Amniotic epithelial cell (primary cell): Measurements from ENCODE around the gene KCNIP4.
"Not testable (repeated sequence)": the region's sequence is repeated elsewhere in the genome, so short reads cannot be mapped to it uniquely, and the experiment has no call there.

Experiments used
- DNase-seq: peaks from one replicate; pipeline ENCODE4 v3.0.0-alpha.2; 2010; ENCODE audit warnings: low read depth

The KCNIP4 gene

GRCh38 chr4:21366312-21366711 lies 582.3 kb downstream of the KCNIP4 start:
- no peak for DNase-seq

DNA sequence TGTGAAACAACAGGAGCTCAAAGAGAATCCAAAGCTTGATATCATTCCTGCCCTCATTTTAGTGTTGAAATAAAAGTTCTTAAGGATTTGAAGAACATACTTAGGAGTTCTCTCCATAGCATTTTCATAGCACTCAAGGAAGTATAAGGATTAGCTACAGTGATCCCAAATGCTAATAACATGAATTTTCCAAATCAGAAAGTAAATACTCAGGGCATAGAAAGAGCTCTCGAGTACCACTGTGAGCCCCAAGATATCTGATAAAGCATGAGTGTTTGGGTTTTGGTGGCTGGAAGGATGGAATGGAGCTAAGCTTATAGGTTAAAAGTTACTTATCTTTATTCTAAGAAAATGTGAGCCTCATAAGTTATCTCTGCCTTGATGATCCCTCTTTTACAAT lies 584.9 kb downstream of the KCNIP4 start:
- no peak for DNase-seq

GRCh38 chr4:21352354-21352753 lies 596.2 kb downstream of the KCNIP4 start:
- not testable (repeated sequence) for DNase-seq

DNA sequence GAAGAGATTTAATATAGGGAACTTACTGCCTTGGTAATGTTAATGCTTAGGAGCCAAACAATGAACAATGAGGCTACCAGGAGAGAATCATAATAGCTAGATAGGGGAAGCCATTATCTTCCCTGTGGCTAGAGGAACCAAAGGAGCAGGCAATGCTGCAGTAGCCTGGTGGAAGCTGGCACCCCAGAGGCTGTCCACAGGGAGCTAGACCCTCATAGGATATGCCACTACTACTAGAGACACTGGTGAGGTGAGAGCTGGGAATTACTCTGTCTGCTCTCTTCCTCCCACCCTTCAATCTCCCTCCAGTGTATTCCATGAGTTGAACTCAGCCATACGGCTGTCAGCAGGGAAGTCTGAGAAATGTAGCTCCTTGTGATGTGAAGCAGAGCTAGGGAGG lies 601.4 kb downstream of the KCNIP4 start:
- DNase-seq: no peak

DNA sequence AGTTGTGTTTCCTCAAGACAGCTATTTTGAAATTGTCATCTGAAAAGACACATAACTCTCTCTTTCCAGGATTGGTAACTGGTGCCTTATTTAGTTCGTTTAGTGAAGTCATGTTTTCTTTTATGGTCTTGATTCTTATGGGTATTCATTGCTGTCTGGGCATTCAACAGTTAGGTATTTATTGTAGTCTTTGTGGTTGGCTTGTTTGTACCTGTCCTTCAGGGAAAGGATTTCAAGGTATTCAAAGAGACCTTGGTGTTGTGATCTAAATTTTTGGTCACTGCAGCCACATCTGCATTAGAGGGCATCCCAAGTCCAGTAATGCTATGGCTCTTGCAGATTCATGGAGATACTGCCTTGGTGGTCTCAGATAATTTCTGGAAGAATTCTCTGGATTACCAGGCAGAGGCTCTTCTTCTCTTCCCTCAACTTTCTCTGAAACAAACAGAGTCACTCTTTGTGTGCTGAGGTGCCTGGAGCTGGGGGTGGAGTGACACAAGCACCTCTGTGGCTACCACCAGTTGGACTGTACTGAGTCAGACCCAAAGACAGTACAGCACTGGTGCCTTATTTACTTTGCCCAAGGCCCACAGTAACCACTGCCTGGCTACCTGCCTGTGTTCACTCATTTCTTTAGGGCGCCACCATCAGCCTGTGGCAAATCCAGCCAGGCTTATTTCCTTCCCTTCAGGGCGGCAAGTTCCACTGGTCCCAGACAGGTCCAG lies 620.4 kb downstream of the KCNIP4 start:
- no peak for DNase-seq

- no peak for DNase-seq
Measured at GRCh38 chr4:21320034-21320433, 628.5 kb downstream of the KCNIP4 start.

GRCh38 chr4:21307709-21308108 lies 640.9 kb downstream of the KCNIP4 start:
- no peak for DNase-seq

DNA sequence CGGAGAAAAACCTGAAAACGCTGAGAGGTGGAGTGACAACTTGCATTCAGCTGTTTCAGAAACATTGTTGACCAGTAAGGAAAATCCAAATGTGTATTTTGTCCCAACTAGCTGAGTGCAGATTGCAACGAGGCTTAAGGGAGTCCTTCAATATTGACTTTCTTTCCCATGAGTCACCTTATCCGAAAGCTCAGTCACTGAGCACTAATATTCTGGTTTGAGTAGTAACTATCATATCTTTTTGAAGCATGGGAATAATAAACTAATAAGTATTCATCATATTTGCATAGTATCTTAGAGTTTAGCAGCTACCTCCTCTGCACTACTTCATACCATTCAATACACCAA lies 644.1 kb downstream of the KCNIP4 start:
- DNase-seq: no peak

DNA sequence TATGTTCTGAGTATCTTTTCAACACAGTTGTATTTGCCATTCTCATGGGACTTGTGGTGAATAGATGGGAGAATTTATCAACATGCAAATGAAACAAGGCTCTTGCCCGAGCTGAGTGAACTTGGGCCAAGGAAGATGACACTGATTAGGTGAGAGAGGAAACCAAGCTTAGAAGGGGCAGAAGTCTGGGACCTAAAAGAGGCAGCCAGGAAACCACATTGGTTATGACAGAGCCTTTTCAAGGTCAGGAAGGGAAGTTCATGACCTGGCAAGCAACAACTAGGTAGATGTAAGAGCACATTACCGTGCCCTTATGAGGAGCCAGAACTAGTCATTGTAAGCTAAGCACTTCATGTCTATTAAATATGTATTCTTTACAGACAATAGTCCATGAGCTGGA lies 658.0 kb downstream of the KCNIP4 start:
- DNase-seq: no peak

GRCh38 chr4:21276046-21276445 lies 672.5 kb downstream of the KCNIP4 start:
- no peak for DNase-seq

- DNase-seq: no peak
Measured at GRCh38 chr4:21271439-21272052, 677.0 kb downstream of the KCNIP4 start.

- DNase-seq: no peak
Measured at GRCh38 chr4:21248331-21248730, 700.2 kb downstream of the KCNIP4 start.

GRCh38 chr4:21242163-21242562 lies 706.4 kb downstream of the KCNIP4 start:
- no peak for DNase-seq

- no peak for DNase-seq
Measured at GRCh38 chr4:21226637-21227538, 721.7 kb downstream of the KCNIP4 start.

DNA sequence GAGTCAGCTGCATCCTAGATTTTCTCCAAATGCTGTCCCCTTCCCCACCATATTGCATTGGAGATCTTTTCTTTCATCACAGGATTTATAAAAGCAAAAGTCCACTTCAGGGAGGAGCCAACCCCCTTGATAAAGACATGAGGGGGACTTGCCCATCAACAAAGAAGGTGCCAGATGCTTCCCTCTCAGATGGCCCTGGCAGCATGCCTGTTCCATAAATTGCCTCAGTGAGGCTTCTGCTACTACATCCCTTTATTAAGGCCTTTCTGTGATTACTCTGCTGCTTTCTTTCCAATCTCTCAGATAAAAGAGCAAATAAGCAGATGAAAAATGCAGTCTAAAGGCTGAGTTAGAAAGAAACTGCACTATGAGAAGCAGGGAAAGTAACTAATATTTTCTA lies 736.7 kb downstream of the KCNIP4 start:
- DNase-seq: no peak

DNA sequence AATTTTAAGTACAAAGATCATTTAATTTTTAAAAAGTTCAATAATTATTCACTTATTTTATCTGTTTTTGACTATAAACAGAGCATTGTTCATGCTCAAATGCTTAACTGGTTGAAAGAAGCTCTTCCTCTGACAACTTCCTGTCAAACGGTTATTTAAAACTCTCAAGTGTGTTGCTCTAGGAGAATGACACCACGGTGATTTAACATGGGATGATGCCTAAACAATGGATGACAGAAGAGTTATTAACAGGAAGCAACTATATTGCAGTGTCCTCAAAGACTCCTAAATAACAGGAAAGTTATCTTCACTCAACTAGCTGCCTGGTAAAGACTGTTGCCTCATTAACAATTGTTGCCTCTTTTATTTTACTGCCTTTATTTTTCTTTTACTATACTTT lies 738.7 kb downstream of the KCNIP4 start:
- DNase-seq: no peak

GRCh38 chr4:21205821-21206531 lies 742.6 kb downstream of the KCNIP4 start:
- no peak for DNase-seq

DNA sequence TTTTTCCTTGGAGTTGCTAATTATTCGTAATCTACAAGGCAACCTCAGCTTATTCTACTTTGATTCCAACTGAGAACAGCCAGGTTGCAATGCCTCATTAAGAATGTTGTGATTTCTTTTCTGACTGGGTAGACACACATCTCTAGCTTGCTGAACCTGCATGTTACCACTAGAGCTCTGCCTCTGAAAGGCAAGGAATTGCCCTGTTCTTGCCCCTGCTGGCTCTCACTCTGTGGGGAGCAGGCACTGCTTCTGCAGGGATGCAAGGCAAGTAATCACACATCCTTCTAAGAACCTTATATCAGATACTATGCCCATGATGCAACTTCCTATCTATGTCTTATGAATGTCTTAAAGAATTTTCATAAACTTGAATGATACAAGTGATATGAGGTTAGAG lies 745.2 kb downstream of the KCNIP4 start:
- DNase-seq: no peak

- DNase-seq: no peak
Measured at GRCh38 chr4:21202959-21203358, 745.6 kb downstream of the KCNIP4 start.

GRCh38 chr4:21198683-21199082 lies 749.9 kb downstream of the KCNIP4 start:
- DNase-seq: no peak

DNA sequence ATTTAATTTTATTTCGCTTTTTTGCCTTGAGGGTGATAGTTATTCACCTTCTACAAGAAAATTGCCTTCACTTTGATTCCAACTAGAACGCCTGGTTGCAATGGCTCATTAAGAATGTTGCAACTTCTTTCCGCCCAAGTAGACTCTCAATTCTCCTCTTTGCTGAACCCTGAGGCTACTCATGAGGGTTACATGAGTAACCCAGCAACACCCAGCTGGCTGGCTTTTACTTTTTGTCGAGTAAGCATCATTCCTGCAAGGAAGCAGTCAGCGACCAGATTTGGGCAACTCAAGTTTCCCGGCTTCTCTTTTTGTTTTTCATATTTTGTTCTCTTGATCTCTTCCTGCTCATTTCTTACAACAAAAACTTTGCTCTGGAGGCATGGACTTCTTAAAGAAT lies 752.9 kb downstream of the KCNIP4 start:
- no peak for DNase-seq

- no peak for DNase-seq
Measured at GRCh38 chr4:21192367-21192766, 756.2 kb downstream of the KCNIP4 start.
